A673 (cell line): ENCODE measurements around the gene ZBTB7B.

Experiments
- CTCF ChIP-seq: fragments of 300-800, 200-600 bp; sonication (generic); conservative IDR thresholded peaks from 2 replicates; pipeline ENCODE4 v1.5.1; 2017; ENCODE audit warnings: low read depth, mild to moderate bottlenecking, antibody characterized with exemption, low read length, moderate library complexity, mixed read lengths
- EZH2 ChIP-seq: fragments of 200-600 bp; sonication (generic); IDR thresholded peaks from 2 replicates; pipeline ENCODE4 v1.6.1; 2017; ENCODE audit warnings: borderline replicate concordance, low read depth, mild to moderate bottlenecking, mixed read lengths, antibody characterized with exemption, low read length; ENCODE audit not compliant: poor library complexity, severe bottlenecking

- TF ChIP-seq CTCF (no peak), EZH2 (no peak)
Observed at GRCh38 chr1:155004352-155005075, 1.9 kb downstream of the ZBTB7B start.
